Mammary epithelial cell (primary cell): Measurements from ENCODE around the gene FBXL3.
"Not testable (repeated sequence)": the region's sequence is repeated elsewhere in the genome, so short reads cannot be mapped to it uniquely, and the experiment has no call there.

Experiments
- EZH2 ChIP-seq: IDR thresholded peaks from 2 replicates; pipeline ENCODE4 v1.6.1; 2012; ENCODE audit warnings: low read length, inconsistent platforms, borderline replicate concordance
- TF ChIP-seq, protein P1 (sequence below), 2 donors: IDR thresholded peaks in 1 of 2; conservative IDR thresholded peaks in 1 of 2; 2 replicates each; pipeline ENCODE4 v1.5.1; 2011 to 2012; ENCODE audit warnings: inconsistent platforms in 2 of 2, low read length in 2 of 2, mild to moderate bottlenecking in 2 of 2, control low read depth in 1 of 2, low read depth in 1 of 2; ENCODE audit not compliant: insufficient read depth in 1 of 2; ENCODE audit errors: extremely low read depth in 1 of 2

DNA sequence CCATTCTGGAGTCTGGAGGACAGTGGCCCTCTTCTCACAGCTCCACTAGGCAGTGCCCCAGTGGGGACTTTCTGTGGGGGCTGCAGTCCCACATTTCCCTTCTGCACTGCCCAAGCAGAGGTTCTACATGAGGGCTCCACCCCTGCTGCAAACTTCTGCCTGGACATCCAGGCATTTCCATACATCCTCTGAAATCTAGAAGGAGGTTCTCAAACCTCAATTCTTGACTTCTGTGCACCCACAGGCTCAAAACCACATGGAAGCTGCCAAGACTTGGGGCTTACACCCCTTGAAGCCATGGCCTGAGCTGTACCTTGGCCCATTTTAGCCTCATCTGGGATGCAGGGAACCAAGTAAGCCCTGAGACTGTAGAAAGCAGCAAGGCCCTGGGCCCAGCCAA is 67.2 kb downstream of the FBXL3 start:
- TF ChIP-seq, protein P1, sequence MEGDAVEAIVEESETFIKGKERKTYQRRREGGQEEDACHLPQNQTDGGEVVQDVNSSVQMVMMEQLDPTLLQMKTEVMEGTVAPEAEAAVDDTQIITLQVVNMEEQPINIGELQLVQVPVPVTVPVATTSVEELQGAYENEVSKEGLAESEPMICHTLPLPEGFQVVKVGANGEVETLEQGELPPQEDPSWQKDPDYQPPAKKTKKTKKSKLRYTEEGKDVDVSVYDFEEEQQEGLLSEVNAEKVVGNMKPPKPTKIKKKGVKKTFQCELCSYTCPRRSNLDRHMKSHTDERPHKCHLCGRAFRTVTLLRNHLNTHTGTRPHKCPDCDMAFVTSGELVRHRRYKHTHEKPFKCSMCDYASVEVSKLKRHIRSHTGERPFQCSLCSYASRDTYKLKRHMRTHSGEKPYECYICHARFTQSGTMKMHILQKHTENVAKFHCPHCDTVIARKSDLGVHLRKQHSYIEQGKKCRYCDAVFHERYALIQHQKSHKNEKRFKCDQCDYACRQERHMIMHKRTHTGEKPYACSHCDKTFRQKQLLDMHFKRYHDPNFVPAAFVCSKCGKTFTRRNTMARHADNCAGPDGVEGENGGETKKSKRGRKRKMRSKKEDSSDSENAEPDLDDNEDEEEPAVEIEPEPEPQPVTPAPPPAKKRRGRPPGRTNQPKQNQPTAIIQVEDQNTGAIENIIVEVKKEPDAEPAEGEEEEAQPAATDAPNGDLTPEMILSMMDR (conservative IDR thresholded peaks at IDR 0.05 in 1 of 2, IDR thresholded peaks at IDR 0.05 in 1 of 2; ENCODE audit: extremely low read depth in 1 of 2, insufficient read depth in 1 of 2, low read depth in 1 of 2, low read length in 2 of 2): not testable (repeated sequence)
- not testable (repeated sequence) for TF ChIP-seq EZH2
